Right atrium auricular region (tissue), 2 donors: ENCODE data around the gene ALAS1. TPM values are rescaled to one million over a fixed set of nuclear protein-coding genes. Genes with fewer than 3 reads are reported as not detected.
"Not testable (repeated sequence)": the region's sequence is repeated elsewhere in the genome, so short reads cannot be mapped to it uniquely, and the experiment has no call there.

ENCODE experiments used
- DNase-seq: peaks from one replicate; pipeline ENCODE4 v3.0.0-alpha.2; 2019; ENCODE audit warnings: low spot score
- H3K27ac ChIP-seq, 2 donors: fragments of 200-600 bp; sonication (generic); 1 replicate in 1 of 2; 2 replicates in 1 of 2; pipeline ENCODE4 v1.5.1; 2016 to 2019
- H3K27me3 ChIP-seq, 2 donors: fragments of 200-600 bp; sonication (generic); one replicate each; pipeline versions ENCODE4 v1.5.1 to v1.6.0; 2017 to 2019
- H3K36me3 ChIP-seq: fragments of 200-600 bp; sonication (generic); one replicate; pipeline ENCODE4 v1.5.1; 2016
- H3K4me1 ChIP-seq, 2 donors: fragments of 200-600 bp; sonication (generic); one replicate each; pipeline versions ENCODE4 v1.5.1 to v1.6.0; 2017 to 2019
- H3K4me3 ChIP-seq, 2 donors: fragments of 200-600 bp; sonication (generic); 1 replicate in 1 of 2; 2 replicates in 1 of 2; pipeline ENCODE4 v1.5.1; 2017 to 2019; ENCODE audit warnings: mild to moderate bottlenecking in 1 of 2, moderate library complexity in 1 of 2
- H3K9me3 ChIP-seq, 2 donors: fragments of 200-600 bp; sonication (generic); one replicate each; pipeline ENCODE4 v1.5.1; 2019
- CTCF ChIP-seq, 2 donors: fragments of 200-600 bp; sonication (generic); IDR thresholded peaks; one replicate each; pipeline ENCODE4 v1.5.1; 2019; ENCODE audit warnings: antibody characterized with exemption in 2 of 2
- total RNA-seq, 2 donors: library from RNA; depleted of rRNA; stranded (reverse); fragments of >200 nt; gene quantifications; one replicate each; pipeline ENCODE4 v1.1.0, GENCODE V29; 2016

ALAS1 gene
- total RNA-seq, 2 donors from 2014 or later = 69.7 to 103 TPM

DNA sequence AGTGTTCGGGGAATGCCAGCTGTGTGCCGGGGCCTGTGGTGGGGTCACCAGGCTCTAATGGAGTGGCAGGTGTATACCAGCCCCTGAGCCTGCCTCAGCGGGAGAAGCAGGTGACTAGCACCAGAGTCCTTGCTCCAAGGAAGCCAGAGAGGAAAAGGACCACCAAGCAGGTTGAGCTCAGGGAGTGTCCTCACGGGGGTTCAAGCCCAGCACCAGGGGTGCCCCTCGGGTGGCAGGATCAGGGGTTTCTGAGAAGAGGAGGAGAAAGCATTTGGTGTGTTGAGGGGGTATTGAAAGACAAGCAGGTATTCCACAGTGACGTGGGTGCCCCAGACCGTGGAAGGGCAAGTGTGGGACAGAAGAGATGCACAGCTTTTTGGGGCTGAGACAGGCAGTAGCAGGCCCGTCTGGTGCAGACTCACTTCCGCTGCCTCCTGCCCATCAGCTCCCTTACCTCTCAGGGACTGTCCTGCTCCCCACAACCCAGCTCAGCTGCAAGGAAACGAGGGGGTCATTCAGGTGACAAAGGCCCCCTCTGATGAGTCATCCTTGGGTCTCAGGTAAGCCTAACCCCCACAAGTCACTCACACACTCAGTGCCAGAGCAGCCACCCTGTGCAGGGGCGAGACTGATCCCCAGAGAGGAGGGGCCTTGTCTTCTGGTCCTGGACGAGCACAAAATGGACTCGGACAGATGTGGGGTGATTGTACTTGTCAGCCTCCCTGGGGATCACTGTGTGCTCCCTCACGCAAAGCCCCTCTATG is 22.4 kb upstream of the ALAS1 start:
- no peaks in the 10 kb centered on the region for H3K27me3 ChIP-seq
- H3K36me3 ChIP-seq = no peaks in the 10 kb centered on the region
- H3K9me3 ChIP-seq = no peaks in the 10 kb centered on the region
- no peak overlapping the region for H3K27ac ChIP-seq
- TF ChIP-seq CTCF (IDR thresholded peaks at IDR 0.05) = no peak
- no peak for DNase-seq
- H3K4me3 ChIP-seq = no peak overlapping the region
- H3K4me1 ChIP-seq = no peaks in the 10 kb centered on the region

DNA sequence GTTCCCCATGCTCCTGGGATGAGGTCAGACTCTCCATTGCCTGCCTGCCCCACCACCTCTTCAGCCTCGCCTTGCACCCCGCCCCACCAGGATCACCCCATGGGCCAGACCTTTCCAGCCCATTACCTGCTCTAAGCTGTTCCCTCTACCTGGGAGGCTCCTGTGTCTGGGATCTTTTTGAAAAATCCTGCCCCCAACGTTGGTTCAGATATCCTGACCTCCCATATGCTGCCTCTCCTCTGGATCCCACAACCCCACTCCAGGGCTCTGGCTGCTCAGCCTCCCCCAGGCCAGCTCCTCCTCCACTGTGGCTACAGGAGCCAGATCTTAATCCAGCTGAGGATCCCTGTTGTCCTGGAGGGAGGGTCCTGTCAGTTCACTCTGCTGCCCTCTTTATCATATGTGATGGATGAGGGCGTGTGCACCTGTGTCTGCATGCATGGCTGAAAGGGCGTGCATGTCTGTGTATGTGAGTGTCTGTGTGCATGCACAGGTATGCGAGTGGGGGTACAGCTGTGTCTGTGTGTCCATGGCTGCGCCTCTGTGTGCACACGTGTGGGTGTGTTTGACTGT is 21.7 kb upstream of the ALAS1 start:
- no peak overlapping the region for H3K4me3 ChIP-seq
- no peaks in the 10 kb centered on the region for H3K36me3 ChIP-seq
- no peak overlapping the region for H3K27ac ChIP-seq
- H3K27me3 ChIP-seq = no peaks in the 10 kb centered on the region
- H3K4me1 ChIP-seq = no peaks in the 10 kb centered on the region
- TF ChIP-seq CTCF (IDR thresholded peaks at IDR 0.05) = no peak
- no peaks in the 10 kb centered on the region for H3K9me3 ChIP-seq
- no peak for DNase-seq

- Histone ChIP-seq H3K9me3 (no peaks in the 10 kb centered on the region), H3K4me3 (no peak overlapping the region), H3K27ac (no peak overlapping the region), H3K27me3 (no peaks in the 10 kb centered on the region), H3K36me3 (no peaks in the 10 kb centered on the region), H3K4me1 (no peaks in the 10 kb centered on the region)
- TF ChIP-seq CTCF (IDR thresholded peaks at IDR 0.05) = no peak
- no peak for DNase-seq
Measured at GRCh38 chr3:52176951-52177700, 20.8 kb upstream of the ALAS1 start.

DNA sequence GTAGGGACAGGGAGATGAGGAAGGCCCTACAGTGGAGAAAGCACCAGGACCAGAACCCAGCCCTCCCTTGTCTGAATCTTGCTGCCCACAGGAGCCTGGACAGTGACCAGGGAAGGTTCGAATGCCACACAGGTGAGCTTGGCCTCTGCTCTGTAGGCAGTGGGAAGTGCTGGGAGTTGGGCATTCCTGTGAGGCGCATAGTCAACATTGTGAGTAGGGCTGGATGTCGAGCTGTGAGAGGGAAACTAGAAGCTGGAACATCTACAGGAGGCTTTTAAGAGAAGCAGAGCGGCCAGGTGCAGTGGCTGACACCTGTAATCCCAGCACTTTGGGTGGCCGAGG is 20.3 kb upstream of the ALAS1 start:
- no peak overlapping the region for H3K27ac ChIP-seq
- no peaks in the 10 kb centered on the region for H3K4me1 ChIP-seq
- no peaks in the 10 kb centered on the region for H3K27me3 ChIP-seq
- DNase-seq = no peak
- H3K36me3 ChIP-seq = no peaks in the 10 kb centered on the region
- no peak overlapping the region for H3K4me3 ChIP-seq
- H3K9me3 ChIP-seq = no peaks in the 10 kb centered on the region
- no peak for TF ChIP-seq CTCF (IDR thresholded peaks at IDR 0.05)

DNA sequence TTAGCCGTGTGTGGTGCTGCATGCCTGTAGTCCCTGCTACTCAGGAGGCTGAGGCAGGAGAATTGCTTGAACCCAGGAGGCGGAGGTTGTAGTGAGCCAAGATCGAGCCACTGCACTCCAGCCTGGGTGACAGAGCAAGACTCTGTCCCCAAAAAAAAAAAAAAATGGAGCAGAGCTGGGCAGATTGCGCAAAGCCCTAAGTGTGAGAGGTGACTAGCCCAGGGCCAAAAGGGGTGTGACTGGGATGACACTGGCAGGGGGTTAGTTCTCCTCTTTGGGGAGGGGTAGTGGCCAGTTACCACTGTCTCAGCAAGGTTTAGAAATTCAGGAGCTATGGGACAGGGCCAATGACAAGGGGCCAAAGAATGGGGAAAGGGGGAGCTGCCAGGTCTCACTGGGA is 19.8 kb upstream of the ALAS1 start:
- not testable (repeated sequence) for H3K27ac ChIP-seq, H3K36me3 ChIP-seq, H3K4me3 ChIP-seq, H3K9me3 ChIP-seq, DNase-seq, H3K27me3 ChIP-seq, H3K4me1 ChIP-seq

GRCh38 chr3:52178537-52178936 is 19.4 kb upstream of the ALAS1 start:
- no peak for DNase-seq
- TF ChIP-seq CTCF (IDR thresholded peaks at IDR 0.05) = no peak
- H3K36me3 ChIP-seq = no peaks in the 10 kb centered on the region
- no peaks in the 10 kb centered on the region for H3K4me1 ChIP-seq
- no peaks in the 10 kb centered on the region for H3K27me3 ChIP-seq
- no peak overlapping the region for H3K4me3 ChIP-seq
- no peaks in the 10 kb centered on the region for H3K9me3 ChIP-seq
- no peak overlapping the region for H3K27ac ChIP-seq
